ENCODE measurements around the gene AP1M2.
A peak's percentile ranks its signal among the peaks of the same experiment; 100 is the strongest.
"Not testable (repeated sequence)": the region's sequence is repeated elsewhere in the genome, so short reads cannot be mapped to it uniquely, and the experiment has no call there.

The AP1M2 gene

GRCh38 chr19:10560154-10560553 lies 27.0 kb downstream of the AP1M2 start:
- FAIRE-seq, result no peak

GRCh38 chr19:10557603-10558197 lies 29.4 kb downstream of the AP1M2 start:
- FAIRE-seq, result no peak

- FAIRE-seq, result no peak
Measured at GRCh38 chr19:10555610-10555973, 31.5 kb downstream of the AP1M2 start.

GRCh38 chr19:10554760-10555609 lies 32.1 kb downstream of the AP1M2 start:
- FAIRE-seq, result no peak

- FAIRE-seq, result no peak
Measured at GRCh38 chr19:10553943-10554381, 33.1 kb downstream of the AP1M2 start.

- FAIRE-seq, result no peak
Measured at GRCh38 chr19:10553087-10553667, 33.9 kb downstream of the AP1M2 start.

GRCh38 chr19:10552510-10553053 lies 34.5 kb downstream of the AP1M2 start:
- peak; percentile 59 for FAIRE-seq

GRCh38 chr19:10551698-10552301 lies 35.3 kb downstream of the AP1M2 start:
- FAIRE-seq, result no peak

- not testable (repeated sequence) for FAIRE-seq
Measured at GRCh38 chr19:10551006-10551405, 36.1 kb downstream of the AP1M2 start.

GRCh38 chr19:10550336-10550735 lies 36.8 kb downstream of the AP1M2 start:
- no peak for FAIRE-seq

GRCh38 chr19:10549733-10550132 lies 37.4 kb downstream of the AP1M2 start:
- no peak for FAIRE-seq

GRCh38 chr19:10548746-10549276 lies 38.3 kb downstream of the AP1M2 start:
- FAIRE-seq, result no peak

- FAIRE-seq, result no peak
Measured at GRCh38 chr19:10546817-10547216, 40.3 kb downstream of the AP1M2 start.

GRCh38 chr19:10544753-10545251 lies 42.3 kb downstream of the AP1M2 start:
- no peak for FAIRE-seq

GRCh38 chr19:10544242-10544752 lies 42.8 kb downstream of the AP1M2 start:
- FAIRE-seq, result no peak

GRCh38 chr19:10543420-10544241 lies 43.5 kb downstream of the AP1M2 start, which contains the start of gene ATG4D:
TSS of gene ATG4D (plus strand) at chr19:10543904. CDS start at chr19:10544091, 187 bp downstream.
- no peak for FAIRE-seq

GRCh38 chr19:10543059-10543419 lies 44.1 kb downstream of the AP1M2 start:
- FAIRE-seq, result no peak

GRCh38 chr19:10539016-10539415 lies 48.1 kb downstream of the AP1M2 start:
- FAIRE-seq, result not testable (repeated sequence)

- FAIRE-seq, result no peak
Measured at GRCh38 chr19:10538204-10538983, 48.7 kb downstream of the AP1M2 start.

GRCh38 chr19:10537668-10538067 lies 49.4 kb downstream of the AP1M2 start:
- FAIRE-seq, result no peak

GRCh38 chr19:10535613-10536012 lies 51.5 kb downstream of the AP1M2 start:
- no peak for FAIRE-seq

All from G401.6 (cell line).